ENCODE results near the gene PTGS1.
A peak's percentile ranks its signal among the peaks of the same experiment; 100 is the strongest.
"Not testable (repeated sequence)": the region's sequence is repeated elsewhere in the genome, so short reads cannot be mapped to it uniquely, and the experiment has no call there.

The PTGS1 gene

GRCh38 chr9:122370869-122371755 is at the start of gene PTGS1:
TSS of gene PTGS1 (plus strand) at chr9:122371024. CDS start at chr9:122371085, 61 bp downstream.
- no peak for DNase-seq

GRCh38 chr9:122322553-122322952 is 48.3 kb upstream of the PTGS1 start:
- no peak for DNase-seq

GRCh38 chr9:122324665-122325064 is 46.2 kb upstream of the PTGS1 start:
- not testable (repeated sequence) for DNase-seq

- DNase-seq, result no peak
Measured at GRCh38 chr9:122325124-122325523, 45.7 kb upstream of the PTGS1 start.

GRCh38 chr9:122327175-122327574 is 43.6 kb upstream of the PTGS1 start:
- no peak for DNase-seq

GRCh38 chr9:122329597-122329996 is 41.2 kb upstream of the PTGS1 start:
- DNase-seq, result no peak

GRCh38 chr9:122330466-122330865 is 40.4 kb upstream of the PTGS1 start:
- not testable (repeated sequence) for DNase-seq

GRCh38 chr9:122331523-122331927 is 39.3 kb upstream of the PTGS1 start:
- DNase-seq, result no peak

GRCh38 chr9:122332083-122332482 is 38.7 kb upstream of the PTGS1 start:
- DNase-seq, result no peak

GRCh38 chr9:122332644-122333043 is 38.2 kb upstream of the PTGS1 start:
- no peak for DNase-seq

- no peak for DNase-seq
Measured at GRCh38 chr9:122333169-122333808, 37.5 kb upstream of the PTGS1 start.

- DNase-seq, result no peak
Measured at GRCh38 chr9:122334916-122335315, 35.9 kb upstream of the PTGS1 start.

- DNase-seq, result no peak
Measured at GRCh38 chr9:122336189-122336588, 34.6 kb upstream of the PTGS1 start.

GRCh38 chr9:122336866-122337555 is 33.8 kb upstream of the PTGS1 start:
- no peak for DNase-seq

- peak; percentile 45 for DNase-seq
Measured at GRCh38 chr9:122337556-122337929, 33.3 kb upstream of the PTGS1 start.

GRCh38 chr9:122338536-122338935 is 32.3 kb upstream of the PTGS1 start:
- no peak for DNase-seq

GRCh38 chr9:122338994-122339393 is 31.8 kb upstream of the PTGS1 start:
- no peak for DNase-seq

- no peak for DNase-seq
Measured at GRCh38 chr9:122339579-122339978, 31.2 kb upstream of the PTGS1 start.

- DNase-seq, result no peak
Measured at GRCh38 chr9:122340161-122340560, 30.7 kb upstream of the PTGS1 start.

GRCh38 chr9:122342323-122343050 is 28.3 kb upstream of the PTGS1 start:
- no peak for DNase-seq

GRCh38 chr9:122346478-122347347 is 24.1 kb upstream of the PTGS1 start:
- no peak for DNase-seq

Measured in NCI-H2227 treated with DMSO at 0.1 percent for 48 hours (cell line).